ENCODE measurements around the gene COL15A1. TPM values are rescaled to one million over a fixed set of nuclear protein-coding genes. Genes with fewer than 3 reads are reported as not detected.

COL15A1 gene
- total RNA-seq, 2 donors from 2014 or later: not detected

DNA sequence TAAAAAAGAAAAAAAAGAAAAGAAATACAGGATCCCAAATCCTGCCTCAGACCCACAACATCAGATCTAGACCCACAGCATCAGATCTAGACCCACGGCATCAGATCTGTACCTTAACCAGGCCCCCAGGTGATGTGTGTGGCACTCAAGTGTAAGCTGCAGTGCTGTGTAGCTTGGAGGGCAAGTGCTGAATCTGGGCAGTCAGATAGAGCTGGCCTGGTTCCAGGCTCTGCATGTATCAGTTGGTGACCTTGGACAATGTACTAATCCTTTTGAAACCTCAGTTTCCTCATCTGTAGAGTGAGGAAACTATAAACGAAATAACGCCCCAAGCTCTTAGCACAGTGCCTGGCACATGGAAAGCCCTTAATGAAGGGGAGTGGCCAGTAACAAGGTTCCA is 16.7 kb downstream of the COL15A1 start:
- no peak for ATAC-seq
- no peak overlapping the region for H3K4me3 Mint-ChIP-seq
- H3K27me3 Mint-ChIP-seq: peaks cover 31% of the 10 kb centered on the region
- H3K36me3 Mint-ChIP-seq (ENCODE audit: low read depth): no peaks in the 10 kb centered on the region
- no peaks in the 10 kb centered on the region for H3K9me3 ChIP-seq (ENCODE audit: control insufficient read depth, low read length, poor library complexity, severe bottlenecking)
- peaks cover 2% of the 10 kb centered on the region for H3K4me1 Mint-ChIP-seq
- H3K27ac Mint-ChIP-seq: no peak overlapping the region
- DNase-seq: no peak

DNA sequence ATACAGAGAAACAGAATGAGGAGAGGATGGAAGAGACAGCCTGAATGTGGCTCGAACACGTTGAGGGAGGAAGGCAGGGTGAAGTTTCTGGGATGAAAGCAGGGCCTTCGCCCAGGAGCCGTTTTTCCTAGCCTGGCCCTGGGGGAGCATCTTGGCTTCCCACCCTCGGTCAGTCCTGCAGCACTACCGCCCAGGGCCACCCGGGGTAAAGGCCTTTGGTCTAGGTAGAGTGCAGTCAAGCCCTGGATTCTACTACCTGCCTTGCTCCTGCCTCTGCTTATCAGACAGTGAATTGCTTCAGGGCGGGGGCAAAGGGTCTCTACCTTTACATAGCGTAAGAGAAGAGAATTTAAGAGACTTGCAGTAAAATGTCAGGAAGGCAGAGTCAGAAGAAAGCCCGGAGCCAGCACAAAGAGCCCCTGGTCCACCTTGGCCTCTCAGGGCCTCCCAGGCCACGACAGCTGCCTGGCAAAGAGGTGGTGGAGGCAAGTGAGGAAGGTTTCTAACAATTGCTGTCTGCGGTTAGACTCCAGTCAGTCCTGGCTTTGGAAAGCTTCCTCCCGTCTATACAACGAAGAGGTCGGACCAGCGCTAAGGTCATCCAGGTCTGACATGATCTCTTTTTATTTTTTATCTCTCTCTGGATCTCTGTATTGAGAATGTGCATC is 17.9 kb downstream of the COL15A1 start:
- DNase-seq (no peak), ATAC-seq (no peak)
- no peaks in the 10 kb centered on the region for H3K9me3 ChIP-seq (ENCODE audit: control insufficient read depth, low read length, poor library complexity, severe bottlenecking)
- Mint-ChIP-seq H3K27me3 (peaks cover 31% of the 10 kb centered on the region), H3K4me3 (no peak overlapping the region), H3K4me1 (peaks cover 2% of the 10 kb centered on the region), H3K36me3 (ENCODE audit: low read depth) (no peaks in the 10 kb centered on the region), H3K27ac (no peak overlapping the region)

DNA sequence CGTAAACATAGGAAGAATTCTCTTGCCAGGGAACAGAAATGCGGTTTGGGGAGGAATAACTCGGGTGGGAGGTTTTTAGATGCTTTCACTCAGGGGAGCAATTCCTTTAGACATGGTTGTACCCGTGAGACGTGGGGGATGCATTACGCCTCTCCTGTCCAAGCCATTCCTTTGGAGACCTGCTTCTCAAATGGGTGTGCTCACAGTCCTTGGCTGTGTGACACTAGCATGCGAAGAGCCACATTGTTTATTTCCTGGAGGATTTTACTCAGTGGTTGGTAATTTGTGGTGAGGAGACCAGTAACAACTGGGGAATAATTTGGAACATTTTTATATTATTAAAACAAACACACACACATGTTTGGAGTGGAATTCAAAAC is 18.5 kb downstream of the COL15A1 start:
- Mint-ChIP-seq H3K4me1 (peaks cover 2% of the 10 kb centered on the region), H3K27ac (no peak overlapping the region), H3K27me3 (peaks cover 31% of the 10 kb centered on the region), H3K36me3 (ENCODE audit: low read depth) (no peaks in the 10 kb centered on the region), H3K4me3 (no peak overlapping the region)
- DNase-seq (no peak), ATAC-seq (no peak)
- no peaks in the 10 kb centered on the region for H3K9me3 ChIP-seq (ENCODE audit: control insufficient read depth, low read length, poor library complexity, severe bottlenecking)

DNA sequence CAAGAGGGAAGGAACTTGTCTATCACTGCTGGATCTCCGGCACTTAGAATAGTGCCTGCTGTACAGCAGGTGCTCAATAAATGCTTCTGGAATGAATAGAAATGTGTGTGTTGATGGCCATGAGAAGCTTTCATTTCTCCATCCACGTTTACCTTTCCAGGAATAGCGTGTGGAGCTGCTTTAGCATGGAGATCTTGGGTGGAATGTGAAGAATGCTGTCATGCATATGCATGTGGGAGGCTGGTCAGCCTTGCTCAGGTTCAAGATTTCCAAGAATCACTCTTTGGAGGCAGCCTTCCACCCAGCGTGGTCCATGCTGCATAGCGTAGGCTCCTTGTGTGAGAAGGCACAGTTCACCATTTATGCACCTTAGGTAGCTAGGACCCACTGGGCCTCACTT is 19.2 kb downstream of the COL15A1 start:
- DNase-seq: no peak
- no peaks in the 10 kb centered on the region for H3K36me3 Mint-ChIP-seq (ENCODE audit: low read depth)
- no peak for ATAC-seq
- peaks cover 2% of the 10 kb centered on the region for H3K4me1 Mint-ChIP-seq
- H3K27ac Mint-ChIP-seq: no peak overlapping the region
- H3K4me3 Mint-ChIP-seq: no peak overlapping the region
- H3K27me3 Mint-ChIP-seq: peaks cover 31% of the 10 kb centered on the region
- no peaks in the 10 kb centered on the region for H3K9me3 ChIP-seq (ENCODE audit: control insufficient read depth, low read length, poor library complexity, severe bottlenecking)

DNA sequence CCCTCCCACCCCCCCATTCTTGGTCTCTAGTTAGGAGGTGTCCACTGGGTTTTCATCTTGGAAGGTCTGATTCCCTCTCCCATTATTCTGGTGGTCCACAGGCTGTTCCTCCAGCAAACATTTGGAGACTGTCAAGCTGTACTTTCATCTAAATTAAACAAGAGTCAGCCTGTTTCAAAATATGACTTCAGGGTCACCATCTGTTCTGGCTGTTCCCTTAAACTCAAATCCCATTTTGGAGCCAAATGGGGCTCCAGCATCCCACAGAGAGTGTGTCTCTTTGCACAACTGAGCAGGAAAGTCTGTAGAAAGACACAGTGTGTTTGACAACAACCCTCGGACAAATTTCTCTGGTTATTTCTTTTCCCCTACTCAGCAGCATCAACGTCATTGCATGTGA is 20.5 kb downstream of the COL15A1 start:
- H3K4me3 Mint-ChIP-seq: no peak overlapping the region
- peaks cover 2% of the 10 kb centered on the region for H3K4me1 Mint-ChIP-seq
- no peak overlapping the region for H3K27ac Mint-ChIP-seq
- no peak for ATAC-seq
- peaks cover 33% of the 10 kb centered on the region for H3K27me3 Mint-ChIP-seq
- DNase-seq: no peak
- no peaks in the 10 kb centered on the region for H3K36me3 Mint-ChIP-seq (ENCODE audit: low read depth)
- H3K9me3 ChIP-seq (ENCODE audit: control insufficient read depth, low read length, poor library complexity, severe bottlenecking): no peaks in the 10 kb centered on the region

DNA sequence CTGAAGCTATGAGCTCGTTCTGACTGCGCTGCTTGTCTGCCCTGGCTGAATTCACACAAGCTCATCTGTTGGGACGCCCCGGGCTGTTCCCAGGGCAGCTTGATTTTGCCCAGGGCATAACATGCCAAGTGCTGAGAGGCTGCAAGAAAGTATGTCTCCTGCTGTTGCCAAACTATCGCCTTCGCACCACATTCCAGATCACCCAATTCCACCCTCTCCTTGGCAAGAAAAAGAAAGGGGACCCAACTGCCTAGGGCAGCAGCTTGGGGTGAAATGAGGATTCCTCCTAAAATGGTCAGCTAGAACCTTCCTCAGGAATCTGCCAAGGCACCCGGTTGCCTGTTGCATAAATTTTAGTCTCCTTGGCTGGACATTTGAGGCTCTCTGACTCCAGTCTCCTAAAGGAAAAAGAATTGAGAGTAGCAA is 21.2 kb downstream of the COL15A1 start:
- DNase-seq (no peak), ATAC-seq (no peak)
- H3K9me3 ChIP-seq (ENCODE audit: control insufficient read depth, low read length, poor library complexity, severe bottlenecking): no peaks in the 10 kb centered on the region
- H3K4me3 Mint-ChIP-seq: no peak overlapping the region
- H3K27me3 Mint-ChIP-seq: peaks cover 26% of the 10 kb centered on the region
- H3K36me3 Mint-ChIP-seq (ENCODE audit: low read depth): no peaks in the 10 kb centered on the region
- peaks cover under 1% of the 10 kb centered on the region for H3K4me1 Mint-ChIP-seq
- no peak overlapping the region for H3K27ac Mint-ChIP-seq

DNA sequence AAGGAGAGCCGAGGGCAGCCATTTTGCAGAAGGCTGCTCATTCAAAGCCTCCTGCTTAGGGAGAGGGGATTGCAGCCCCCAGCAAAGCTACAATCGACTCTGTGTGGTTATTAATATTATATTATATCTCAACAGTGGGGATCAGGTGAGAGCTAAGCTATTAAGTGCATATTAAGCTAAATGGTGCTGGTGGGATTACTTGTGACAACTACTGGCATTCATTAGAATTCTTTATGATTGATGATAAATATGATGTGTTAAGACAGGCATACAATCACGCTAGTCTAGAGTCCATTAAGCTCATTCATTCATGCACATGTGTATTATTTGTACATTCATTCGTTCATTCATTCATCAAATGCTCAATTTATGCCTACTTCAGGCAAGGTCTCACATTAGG is 23.0 kb downstream of the COL15A1 start:
- no peaks in the 10 kb centered on the region for H3K9me3 ChIP-seq (ENCODE audit: control insufficient read depth, low read length, poor library complexity, severe bottlenecking)
- DNase-seq (no peak), ATAC-seq (no peak)
- H3K36me3 Mint-ChIP-seq (ENCODE audit: low read depth): peaks cover 4% of the 10 kb centered on the region
- H3K27me3 Mint-ChIP-seq: peaks cover 30% of the 10 kb centered on the region
- H3K4me3 Mint-ChIP-seq: no peak overlapping the region
- H3K27ac Mint-ChIP-seq: no peak overlapping the region
- no peaks in the 10 kb centered on the region for H3K4me1 Mint-ChIP-seq

DNA sequence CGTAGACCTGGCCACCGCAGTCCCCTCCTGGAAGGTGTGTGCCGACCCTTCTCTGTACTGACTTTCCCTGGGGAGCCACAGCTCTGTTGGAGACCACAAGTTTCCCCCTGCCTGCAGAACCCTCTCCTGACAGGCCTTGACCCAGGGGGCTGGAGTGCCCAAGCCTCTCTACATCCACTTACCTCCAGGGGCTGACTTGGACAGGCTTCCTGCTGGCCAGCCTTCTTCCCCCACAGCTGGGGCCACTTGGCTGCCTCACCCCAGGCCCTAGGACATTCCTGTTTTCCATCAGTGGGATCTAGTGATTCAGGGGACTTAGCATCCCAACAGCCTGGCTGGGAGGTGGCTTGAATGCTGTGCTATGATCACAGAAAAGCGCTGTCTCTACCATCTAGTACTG is 23.6 kb downstream of the COL15A1 start:
- Mint-ChIP-seq H3K4me3 (no peak overlapping the region), H3K36me3 (ENCODE audit: low read depth) (peaks cover 4% of the 10 kb centered on the region), H3K4me1 (no peaks in the 10 kb centered on the region), H3K27ac (no peak overlapping the region), H3K27me3 (peaks cover 28% of the 10 kb centered on the region)
- ATAC-seq: no peak
- no peak for DNase-seq
- no peaks in the 10 kb centered on the region for H3K9me3 ChIP-seq (ENCODE audit: control insufficient read depth, low read length, poor library complexity, severe bottlenecking)

DNA sequence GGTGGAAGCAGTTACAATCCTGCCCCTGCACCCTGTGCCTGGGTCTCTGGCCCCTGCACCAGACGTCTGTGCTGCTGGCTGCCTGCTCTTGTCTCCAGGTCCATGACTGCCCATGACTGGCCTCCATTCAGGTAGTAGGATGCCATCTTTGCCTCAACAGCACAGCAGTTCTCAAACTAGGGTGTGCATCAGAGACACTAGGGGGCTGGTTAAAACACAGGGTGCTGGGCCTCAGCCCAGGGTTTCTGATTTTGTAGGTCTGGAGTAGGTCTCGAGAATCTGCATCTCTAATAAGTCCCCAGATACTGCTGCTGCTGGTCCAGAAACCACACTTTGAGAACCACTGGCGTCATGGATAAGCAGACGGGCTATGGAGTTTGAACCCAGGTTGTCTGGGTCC is 24.0 kb downstream of the COL15A1 start:
- ATAC-seq: no peak
- peaks cover 4% of the 10 kb centered on the region for H3K36me3 Mint-ChIP-seq (ENCODE audit: low read depth)
- no peak overlapping the region for H3K4me3 Mint-ChIP-seq
- H3K4me1 Mint-ChIP-seq: no peaks in the 10 kb centered on the region
- DNase-seq: no peak
- no peaks in the 10 kb centered on the region for H3K9me3 ChIP-seq (ENCODE audit: control insufficient read depth, low read length, poor library complexity, severe bottlenecking)
- H3K27ac Mint-ChIP-seq: no peak overlapping the region
- peaks cover 30% of the 10 kb centered on the region for H3K27me3 Mint-ChIP-seq

DNA sequence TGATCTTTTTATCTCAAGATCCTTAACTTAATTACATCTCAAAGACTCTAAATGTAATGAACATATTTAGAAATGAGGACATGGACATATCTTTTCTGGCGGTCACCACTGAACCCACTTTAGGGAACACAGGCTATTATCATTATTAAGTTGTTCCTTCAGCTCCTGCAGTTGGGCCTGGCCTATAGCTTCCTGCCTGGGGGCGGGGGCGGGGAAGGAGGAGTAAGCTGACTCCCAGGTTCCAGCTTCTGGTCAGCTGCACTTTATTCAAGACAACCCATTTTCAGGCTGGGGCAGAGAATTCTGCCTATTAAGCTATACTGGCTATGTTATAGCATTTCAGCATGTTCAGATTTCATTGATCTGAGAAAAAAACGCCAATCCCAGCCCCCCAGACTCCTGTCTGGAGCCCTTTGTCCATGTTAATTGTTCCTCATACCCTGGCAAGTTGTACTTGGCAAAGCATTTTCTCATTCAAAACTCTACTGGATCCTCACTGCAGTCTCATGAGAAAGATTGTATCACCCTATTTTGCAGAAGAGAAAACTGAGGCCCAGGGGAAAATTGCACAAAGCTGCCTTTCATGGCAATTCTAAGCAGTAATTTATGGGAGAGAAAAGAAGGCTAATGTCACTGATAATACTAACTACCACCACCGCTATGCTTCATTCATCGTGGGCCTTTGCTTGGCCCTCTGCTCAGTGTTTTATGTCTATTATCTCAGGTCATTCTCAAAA is 25.1 kb downstream of the COL15A1 start:
- Mint-ChIP-seq H3K4me1 (no peaks in the 10 kb centered on the region), H3K27me3 (peaks cover 40% of the 10 kb centered on the region)

DNA sequence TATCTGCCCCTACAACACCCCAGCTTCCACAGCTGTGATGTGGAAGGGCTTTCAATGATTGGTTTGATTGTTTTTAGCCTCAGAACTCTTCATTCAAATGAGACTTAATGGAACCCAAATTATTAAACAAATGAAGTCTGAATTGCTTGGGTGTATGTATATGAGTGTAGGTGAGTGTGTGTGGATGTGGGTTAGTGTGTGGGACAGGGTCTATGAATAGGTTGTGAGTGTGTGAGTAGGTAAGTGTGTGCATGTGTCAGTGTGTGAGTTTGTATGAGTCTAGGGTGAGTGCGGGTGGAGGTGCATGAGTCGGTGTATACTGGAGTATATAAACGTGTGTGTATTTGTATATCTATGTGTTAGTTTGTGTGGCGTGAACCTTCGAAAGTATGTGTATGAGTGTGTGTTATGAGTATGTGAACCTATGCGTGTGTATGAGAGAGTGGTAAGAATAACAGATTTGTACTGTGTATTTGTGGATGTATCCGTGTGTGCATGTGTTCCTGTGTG is 26.9 kb downstream of the COL15A1 start:
- H3K27me3 Mint-ChIP-seq: peaks cover 50% of the 10 kb centered on the region
- H3K9me3 ChIP-seq (ENCODE audit: control insufficient read depth, low read length, poor library complexity, severe bottlenecking): no peaks in the 10 kb centered on the region
- H3K36me3 Mint-ChIP-seq (ENCODE audit: low read depth): peaks cover 4% of the 10 kb centered on the region
- H3K4me3 Mint-ChIP-seq: no peak overlapping the region
- H3K4me1 Mint-ChIP-seq: peaks cover 6% of the 10 kb centered on the region
- ATAC-seq: no peak
- no peak for DNase-seq
- no peak overlapping the region for H3K27ac Mint-ChIP-seq

More for the DNA sequence above, 25.1 kb downstream of the COL15A1 start:
- H3K4me3 Mint-ChIP-seq: no peak overlapping the region
- peaks cover 4% of the 10 kb centered on the region for H3K36me3 Mint-ChIP-seq (ENCODE audit: low read depth)
- H3K27ac Mint-ChIP-seq: no peak overlapping the region
- DNase-seq: no peak
- ATAC-seq: no peak
- no peaks in the 10 kb centered on the region for H3K9me3 ChIP-seq (ENCODE audit: control insufficient read depth, low read length, poor library complexity, severe bottlenecking)

DNA sequence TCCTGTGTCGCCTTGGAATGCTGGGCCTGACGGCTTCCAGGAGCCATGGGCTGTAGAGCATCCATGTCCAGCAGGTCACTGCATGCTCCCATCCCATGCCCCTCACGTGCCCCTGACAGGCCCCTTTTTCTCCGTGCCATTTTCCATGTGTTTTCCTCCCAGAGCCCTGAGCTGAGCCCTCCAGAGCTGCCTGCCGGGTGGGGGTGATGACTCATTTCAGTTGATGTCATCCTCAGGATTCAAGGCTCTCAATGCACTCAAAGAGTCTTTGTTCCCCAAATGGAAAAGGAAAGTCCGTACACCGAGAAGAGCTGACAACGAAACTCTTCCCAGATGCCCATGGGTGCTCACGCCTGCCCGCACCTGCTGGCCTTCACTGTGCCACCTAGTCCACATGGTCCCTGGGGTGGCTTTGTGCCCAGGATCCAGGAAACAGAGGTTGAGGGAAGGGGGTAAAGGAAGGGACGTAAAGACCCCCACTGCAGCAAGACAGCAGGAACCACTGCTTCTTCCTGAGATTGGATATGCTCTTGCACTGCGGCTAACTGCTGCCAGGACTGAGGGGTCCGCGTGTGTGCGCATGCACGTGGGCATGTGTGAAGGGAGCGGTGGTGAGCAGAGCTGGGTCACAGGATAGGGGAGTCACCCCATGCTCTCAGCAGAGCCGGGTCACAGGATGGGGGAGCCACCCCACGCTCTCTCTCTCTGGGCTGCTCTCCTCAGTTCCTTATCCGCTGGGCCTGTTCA is 27.6 kb downstream of the COL15A1 start:
- H3K9me3 ChIP-seq (ENCODE audit: control insufficient read depth, low read length, poor library complexity, severe bottlenecking): no peaks in the 10 kb centered on the region
- peaks cover 55% of the 10 kb centered on the region for H3K27me3 Mint-ChIP-seq
- no peak for DNase-seq
- H3K27ac Mint-ChIP-seq: no peak overlapping the region
- no peak for ATAC-seq
- no peak overlapping the region for H3K4me3 Mint-ChIP-seq
- H3K4me1 Mint-ChIP-seq: peaks cover 10% of the 10 kb centered on the region
- H3K36me3 Mint-ChIP-seq (ENCODE audit: low read depth): peaks cover 4% of the 10 kb centered on the region

DNA sequence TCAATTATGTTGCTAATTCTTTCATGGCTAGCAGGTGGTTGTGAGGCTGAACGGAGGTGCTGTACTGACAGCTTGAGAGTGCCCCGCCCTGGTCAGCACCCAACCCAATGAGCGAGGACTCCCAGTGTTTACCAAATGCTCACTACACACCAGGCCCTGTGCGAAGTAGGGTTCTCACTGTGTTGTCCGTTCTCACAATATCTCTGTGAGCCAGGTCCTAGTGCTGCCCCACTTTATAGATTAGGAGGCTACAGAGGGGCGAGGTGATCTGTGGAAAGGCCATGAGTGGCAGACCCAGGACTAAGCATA is 28.2 kb downstream of the COL15A1 start:
- Mint-ChIP-seq H3K4me1 (peaks cover 10% of the 10 kb centered on the region), H3K36me3 (ENCODE audit: low read depth) (peaks cover 4% of the 10 kb centered on the region), H3K27ac (no peak overlapping the region), H3K4me3 (no peak overlapping the region), H3K27me3 (peaks cover 55% of the 10 kb centered on the region)
- H3K9me3 ChIP-seq (ENCODE audit: control insufficient read depth, low read length, poor library complexity, severe bottlenecking): no peaks in the 10 kb centered on the region
- no peak for ATAC-seq
- DNase-seq: no peak
